GM21723 (cell line): Measurements from ENCODE around the gene VPS41.

ENCODE experiments used
- ATAC-seq: cut with Tn5 transposase; IDR thresholded peaks from one replicate; pipeline ENCODE4 v1.9.1; 2021; ENCODE audit warnings: mild to moderate bottlenecking, moderate library complexity; ENCODE audit not compliant: unreplicated experiment

The VPS41 gene

DNA sequence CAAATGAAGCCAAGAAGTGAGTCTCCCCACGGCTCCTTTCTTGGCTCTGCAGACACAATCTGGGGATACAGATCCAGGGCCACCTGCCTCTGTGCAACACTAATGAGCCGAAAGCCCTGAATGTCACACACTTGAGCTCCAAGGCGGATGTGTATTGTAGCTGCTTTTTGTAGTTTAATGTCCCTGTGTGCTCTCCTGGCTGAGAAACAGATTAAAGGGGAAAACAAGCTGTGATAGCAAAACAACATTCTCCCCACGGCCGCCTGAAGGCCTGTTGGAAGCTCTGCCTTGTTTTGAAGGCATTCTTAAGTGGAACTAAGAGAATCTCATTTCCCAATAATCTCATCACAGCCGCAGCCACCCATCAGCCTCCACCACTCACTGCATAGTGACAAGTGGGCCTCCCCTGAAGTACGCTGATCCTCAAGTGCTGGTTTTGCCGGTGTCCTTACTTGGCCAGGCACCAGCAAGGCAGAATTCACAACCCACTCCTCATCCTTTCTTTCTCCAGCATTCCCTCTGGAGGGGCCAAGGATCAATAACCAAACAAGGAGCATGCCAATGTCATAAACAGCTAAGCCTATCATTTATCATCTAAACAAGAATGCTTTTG is 233.4 kb downstream of the VPS41 start:
- no peak for ATAC-seq

GRCh38 chr7:38674513-38674912 is 234.5 kb downstream of the VPS41 start:
- no peak for ATAC-seq

DNA sequence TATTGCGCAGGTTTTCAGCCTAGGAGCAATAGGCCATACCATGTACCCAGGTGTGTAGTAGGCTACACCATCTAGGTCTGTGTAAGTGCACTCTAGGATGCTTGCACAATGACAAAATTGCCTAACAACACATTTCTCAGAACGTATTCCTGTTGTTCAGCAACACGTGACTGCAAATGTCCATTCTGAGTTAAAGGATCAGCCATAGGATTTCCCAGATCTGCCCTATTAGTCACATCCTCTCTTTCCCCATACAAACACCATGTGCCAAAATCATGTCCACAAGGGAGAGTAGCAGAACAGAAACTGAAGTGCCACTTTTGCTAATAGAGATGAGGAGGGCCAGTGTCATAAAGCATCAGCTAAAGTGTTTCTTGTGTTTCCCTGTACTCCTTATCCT is 235.2 kb downstream of the VPS41 start:
- ATAC-seq = no peak
